GM21381 (cell line): ENCODE results near the gene OSGIN1.
A peak's percentile ranks its signal among the peaks of the same experiment; 100 is the strongest.

Source experiments
- ATAC-seq: cut with Tn5 transposase; IDR thresholded peaks from one replicate; pipeline ENCODE4 v1.9.1; 2021; ENCODE audit warnings: mild to moderate bottlenecking, moderate library complexity; ENCODE audit not compliant: unreplicated experiment

The OSGIN1 gene

DNA sequence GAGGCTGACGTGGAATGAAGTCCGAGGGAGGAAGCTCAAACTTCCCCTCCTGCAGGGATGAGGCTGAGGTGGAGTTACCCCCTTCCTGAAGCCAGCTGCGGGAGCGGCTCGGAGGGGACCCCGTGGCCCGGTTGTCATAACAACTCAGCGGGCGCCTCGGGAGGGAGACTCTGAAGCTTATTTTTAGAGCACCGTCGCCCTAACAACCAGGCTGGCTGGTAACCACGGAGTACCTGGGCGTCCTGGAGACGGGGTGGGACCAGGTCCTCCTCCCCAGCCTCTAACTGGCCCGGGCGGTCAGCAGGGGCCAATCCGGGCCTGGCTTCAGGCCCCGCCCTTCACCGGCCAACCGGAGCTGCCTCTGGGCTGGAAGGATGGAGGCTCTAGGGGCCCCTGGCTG, 42.7 kb downstream of the OSGIN1 start:
- ATAC-seq: no peak

DNA sequence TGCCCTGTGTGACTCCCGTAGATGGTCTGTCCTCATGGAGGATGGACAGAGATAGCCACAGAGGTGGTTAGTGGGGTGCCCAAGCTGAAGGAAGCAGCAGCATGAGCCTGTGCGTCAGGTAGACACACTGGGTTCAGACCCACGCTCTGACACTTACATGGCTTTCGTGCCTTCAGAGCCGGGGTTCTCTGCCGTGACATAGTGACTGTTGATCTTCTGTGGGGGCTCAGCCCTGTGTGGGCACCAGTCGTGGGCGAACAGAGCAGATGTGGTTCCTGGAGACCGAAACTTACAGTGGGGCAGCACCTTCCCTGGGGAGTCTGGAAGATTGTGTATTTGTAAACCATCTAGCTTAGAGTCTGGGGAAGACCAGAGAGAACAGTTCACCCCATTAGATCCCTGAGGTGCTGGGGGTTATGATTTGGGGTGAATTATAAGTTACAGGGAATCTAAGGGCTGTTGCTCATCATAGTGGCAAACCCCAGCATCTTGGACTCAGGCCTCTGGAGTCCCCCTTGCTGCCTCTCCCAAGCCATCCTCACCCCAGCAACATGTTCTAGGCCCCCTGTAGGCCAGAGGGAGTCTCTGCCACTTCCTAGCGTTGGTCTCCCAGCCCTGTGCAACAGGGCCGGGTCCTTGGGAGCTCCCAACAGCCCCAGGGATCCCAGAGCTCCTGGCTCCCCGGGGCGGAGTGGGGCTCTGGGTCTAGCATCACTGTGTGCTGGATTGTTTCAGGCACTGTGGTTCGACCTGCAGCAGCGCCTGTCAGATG, 43.6 kb downstream of the OSGIN1 start:
- no peak for ATAC-seq

DNA sequence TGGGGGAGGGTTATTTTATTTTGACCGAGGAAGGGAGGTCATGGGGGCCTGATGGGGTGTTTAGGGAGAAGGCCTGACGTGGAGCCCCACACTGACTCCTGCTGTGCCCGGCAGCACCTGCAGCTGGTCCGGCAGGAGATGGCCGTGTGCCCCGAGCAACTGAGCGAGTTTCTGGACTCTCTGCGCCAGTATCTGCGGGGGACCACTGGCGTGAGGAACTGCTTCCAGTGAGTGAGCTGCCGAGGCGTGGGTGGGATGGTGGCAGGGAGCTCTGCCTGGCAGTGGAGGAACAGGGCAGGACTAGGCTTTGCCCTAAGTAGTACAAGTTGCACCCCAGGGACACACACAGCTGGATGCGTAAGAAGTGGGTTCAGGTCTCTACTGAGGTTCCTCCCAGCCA, 45.1 kb downstream of the OSGIN1 start:
- ATAC-seq: no peak

DNA sequence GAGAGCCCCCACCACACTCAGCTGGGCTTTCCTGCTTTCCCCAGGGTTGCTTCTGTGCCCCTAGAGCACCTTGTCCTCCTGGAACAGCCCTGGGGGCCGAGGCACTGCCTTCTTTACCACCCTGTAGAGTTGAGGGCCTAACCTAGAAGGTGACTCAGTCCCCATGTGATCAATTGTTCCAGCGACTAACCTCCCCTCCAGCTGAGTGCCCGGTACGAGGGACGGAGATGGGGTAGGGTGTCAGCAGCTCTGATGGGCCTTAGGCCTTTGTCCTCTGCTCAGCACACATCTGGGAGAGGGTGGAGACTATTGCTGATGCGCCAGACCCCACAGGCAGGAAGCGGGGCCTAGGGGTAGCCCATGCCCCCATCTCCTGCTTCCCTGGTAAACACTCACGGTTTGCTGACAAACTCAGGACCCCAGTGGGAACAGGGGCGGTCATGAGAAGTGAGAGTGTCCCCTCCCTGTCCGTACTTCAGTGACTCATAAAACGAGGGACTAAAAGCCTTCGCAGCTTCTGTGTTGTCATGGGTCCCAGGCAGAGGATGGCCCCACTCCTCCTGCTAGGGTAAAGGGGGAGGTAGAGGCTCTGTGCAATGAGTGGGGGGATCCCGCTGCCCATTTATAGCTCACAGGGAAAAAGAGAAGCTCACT, 48.1 kb downstream of the OSGIN1 start:
- ATAC-seq: no peak

DNA sequence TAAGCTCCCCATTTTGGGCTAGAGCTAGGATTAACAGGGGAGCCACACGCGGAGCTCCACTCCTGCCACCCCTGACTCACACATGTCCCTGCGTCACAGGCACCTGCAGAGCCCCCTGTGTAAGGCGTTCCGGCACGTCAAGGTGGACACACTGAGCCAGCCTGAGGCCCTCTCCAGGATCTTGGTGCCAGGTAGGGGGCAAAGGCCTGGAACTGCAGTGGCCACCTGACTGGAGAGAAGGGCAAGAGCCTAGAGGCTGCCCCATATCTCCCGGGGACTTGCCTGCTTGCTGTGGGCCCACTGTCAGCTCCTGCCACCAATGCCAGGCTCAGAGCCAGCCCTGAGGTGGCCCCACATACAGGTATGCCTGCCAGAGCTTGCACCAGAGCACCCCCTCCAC, 48.7 kb downstream of the OSGIN1 start:
- ATAC-seq: no peak

DNA sequence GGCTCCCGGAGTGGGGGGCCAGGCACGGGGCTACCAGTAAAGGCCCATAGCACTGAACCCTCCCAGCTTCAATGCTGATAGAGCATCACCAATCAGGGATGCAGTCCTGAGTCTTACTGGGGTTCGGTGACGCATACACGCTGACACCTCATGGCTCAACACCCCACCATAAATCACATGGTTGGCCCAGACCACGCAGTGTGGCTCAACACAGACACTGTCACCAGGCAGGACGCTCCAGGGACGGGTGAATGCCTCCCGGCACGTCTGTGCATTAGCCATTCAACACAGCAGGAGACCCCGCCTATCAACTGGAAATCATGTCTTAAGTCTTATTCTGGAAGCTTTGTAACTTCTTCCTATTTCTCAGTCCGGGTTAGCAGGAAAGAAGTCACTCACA, 50.0 kb downstream of the OSGIN1 start:
- no peak for ATAC-seq

DNA sequence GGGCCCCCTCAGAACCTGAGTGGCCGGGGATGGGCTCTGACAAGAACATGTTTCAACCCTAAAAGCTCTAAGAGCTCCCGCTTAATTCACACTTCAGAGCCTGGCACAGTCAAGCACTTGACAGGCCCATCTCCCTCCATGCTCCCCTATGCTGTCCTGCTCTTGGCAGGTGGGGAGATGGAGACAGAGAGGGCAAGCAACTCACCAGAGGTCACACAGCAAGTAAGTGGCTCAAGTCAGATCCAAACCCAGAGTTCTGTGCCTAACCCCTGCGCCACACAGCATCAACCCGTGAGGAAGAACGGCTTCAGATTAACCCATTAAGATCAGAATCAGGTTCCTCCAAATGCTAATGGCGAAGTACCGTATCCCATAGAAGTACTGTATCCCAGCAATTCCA, 51.4 kb downstream of the OSGIN1 start:
- ATAC-seq: no peak

DNA sequence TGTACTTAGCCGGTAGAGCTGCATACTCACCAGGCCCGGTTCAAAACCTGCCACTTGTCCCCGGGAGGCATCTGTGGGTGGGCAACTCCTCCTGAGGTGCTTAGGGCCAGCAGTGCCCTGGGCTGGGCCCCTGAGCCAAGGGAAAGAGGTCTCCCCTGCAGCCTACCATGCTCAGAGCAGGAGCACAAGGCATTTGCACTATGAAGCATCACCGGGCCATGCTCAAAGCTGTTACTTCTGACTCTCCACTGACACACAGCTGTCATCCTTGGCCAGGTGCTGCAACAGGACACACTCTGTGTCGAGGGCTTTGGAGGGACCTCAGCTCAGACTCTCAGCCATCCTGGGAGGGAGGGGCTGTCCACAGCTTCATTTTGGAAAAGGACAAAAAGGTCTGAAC, 52.4 kb downstream of the OSGIN1 start:
- ATAC-seq: no peak

DNA sequence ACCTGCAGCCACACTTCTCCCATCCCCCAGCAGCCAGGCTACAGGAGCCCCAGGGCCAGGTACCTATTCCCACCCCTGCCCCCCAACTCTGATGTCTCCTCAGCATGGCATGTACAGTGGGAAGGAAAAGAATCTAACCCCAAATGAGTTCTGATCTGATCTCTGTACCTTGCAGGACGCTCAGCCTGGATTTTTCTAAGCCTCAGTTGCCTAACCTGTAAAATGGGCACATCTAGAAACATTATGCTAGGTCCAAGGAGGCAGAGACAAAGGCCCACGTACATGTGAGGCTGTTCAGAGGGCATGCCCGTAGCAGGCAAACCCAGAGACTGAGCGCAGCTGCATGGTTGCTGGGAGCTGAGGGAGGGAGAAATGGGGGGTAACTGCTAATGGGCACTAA, 54.5 kb downstream of the OSGIN1 start:
- ATAC-seq: no peak

DNA sequence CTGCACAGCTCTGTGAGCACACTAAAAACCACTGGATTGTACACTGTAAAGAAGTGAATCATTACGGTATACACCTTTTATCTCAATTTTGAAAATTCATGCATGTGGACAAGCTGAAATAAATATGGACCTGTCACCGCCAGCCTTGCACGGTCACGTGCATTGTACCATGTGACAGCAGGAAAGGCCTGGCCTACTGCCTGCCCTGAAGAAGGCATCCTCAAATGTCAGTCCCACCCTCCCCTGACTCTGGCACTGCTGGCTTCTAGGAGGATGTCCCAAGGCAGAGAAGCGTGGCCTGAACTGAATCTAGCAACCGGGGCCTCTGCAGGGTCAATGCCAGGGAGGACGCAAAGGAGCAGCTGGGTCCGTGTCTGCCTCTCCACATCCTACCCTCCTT, 54.9 kb downstream of the OSGIN1 start:
- ATAC-seq: no peak

DNA sequence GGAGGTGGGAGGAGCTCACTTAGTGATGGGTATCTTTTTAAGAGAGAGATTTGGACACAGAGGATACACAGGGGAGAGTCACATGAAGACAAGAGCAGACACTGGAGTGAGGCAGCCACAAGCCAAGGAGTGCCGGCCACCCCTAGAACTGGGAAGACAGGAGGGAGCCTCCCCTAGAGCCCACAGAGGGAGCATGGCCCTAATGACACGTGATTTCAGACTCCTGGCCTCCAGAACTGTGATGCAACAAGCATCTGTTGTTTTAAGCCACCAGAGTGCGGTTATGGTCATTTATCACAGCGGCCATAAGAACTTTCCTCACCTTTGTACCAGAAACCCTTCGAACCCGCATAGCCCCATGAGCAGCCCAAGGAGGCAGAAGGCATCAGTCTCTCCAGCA, 56.2 kb downstream of the OSGIN1 start:
- ATAC-seq: no peak

DNA sequence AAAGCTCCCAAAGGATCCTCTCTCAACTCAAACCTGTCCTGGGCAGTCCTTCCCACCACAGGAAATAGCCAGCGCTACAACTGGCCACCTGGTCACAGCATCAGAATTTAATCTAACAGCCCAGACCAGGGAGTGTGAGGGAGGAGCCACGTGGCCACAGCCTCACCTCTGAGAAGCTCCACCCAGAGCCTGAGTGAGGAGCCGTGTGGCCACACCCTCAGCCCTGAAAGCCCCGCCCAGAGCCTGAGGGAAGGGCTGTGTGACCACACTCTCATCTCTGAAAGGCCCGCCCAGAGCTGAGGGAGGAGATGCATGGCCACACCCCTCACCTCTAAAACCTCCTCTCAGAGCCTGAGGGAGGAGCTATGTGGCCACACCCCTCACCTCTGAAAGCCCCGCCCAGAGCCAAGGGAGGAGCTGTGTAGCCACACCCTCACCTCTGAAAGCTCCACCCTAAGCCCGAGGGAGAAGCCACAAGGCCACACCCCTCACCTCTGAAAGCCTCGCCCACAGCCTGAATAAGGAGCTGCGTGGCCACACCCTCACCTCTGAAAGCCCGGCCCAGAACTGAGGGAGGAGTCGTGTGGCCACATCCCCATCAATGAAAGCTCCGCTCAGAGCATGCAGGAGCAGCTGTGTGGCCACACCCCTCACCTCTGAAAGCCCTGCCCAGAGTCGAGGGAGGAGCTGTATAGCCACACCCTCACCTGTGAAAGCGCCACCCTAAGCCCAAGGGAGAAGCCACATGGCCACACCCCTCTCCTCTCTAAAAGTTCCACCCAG, 60.9 kb downstream of the OSGIN1 start:
- peak; percentile 76 for ATAC-seq

DNA sequence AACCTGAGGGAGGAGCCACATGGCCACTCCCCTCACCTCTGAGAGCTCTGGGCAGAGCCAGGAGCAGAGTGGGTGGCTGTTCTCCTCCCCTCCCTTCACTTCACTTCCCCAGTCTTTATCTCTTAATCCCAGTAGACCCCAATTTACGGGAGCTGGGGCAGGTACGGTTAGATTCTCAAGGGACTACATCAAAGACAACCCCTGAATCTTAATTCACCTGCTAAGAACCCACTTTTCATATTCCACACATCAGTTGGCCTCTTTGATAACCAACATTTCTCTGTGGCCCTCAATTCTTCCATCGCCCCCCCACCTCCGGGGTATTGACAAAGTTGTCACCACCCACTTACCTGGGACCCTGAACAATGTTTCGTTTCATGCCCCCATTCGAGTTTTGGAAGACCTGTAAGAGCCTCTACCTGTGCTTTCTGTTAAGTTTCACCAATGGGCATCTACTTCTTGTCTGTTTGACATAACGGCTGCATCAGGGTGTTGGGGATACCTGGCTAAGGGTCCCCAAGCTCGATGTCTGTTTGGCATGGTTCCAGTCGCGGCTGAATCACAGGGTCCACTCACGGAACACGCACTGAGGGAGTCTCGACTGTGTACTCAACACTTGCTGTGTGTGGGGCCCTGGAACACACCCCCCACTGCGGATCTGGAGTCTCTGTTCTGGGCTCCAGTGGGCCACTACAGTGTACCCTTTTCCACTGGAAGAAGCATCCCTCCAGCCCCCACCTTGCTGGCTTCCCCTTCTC, 61.7 kb downstream of the OSGIN1 start:
- ATAC-seq: no peak

DNA sequence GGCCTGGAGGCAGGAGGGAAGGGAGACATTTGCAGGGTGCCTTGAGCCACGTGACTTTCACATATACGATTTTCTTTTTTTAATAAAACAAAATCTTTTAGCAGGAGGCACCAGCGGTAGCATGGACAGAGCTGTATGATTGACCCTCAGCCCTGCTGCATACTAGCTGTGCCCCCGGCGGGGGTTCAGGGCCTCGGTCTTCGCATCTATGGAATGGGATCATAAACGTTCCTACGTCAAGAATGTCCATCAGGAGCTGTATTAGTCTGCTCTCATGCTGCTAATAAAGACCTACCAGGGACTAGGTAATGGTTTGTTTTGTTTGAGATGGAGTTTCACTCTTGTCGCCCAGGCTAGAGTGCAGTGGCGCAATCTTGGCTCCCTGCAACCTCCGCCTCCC, 62.4 kb downstream of the OSGIN1 start:
- ATAC-seq: no peak
